Measurements from ENCODE around the gene CACFD1. TPM values are rescaled to one million over a fixed set of nuclear protein-coding genes. Genes with fewer than 3 reads are reported as not detected.

The CACFD1 gene
- total RNA-seq, 1 experiment from 2014 or later = 6.9 TPM

DNA sequence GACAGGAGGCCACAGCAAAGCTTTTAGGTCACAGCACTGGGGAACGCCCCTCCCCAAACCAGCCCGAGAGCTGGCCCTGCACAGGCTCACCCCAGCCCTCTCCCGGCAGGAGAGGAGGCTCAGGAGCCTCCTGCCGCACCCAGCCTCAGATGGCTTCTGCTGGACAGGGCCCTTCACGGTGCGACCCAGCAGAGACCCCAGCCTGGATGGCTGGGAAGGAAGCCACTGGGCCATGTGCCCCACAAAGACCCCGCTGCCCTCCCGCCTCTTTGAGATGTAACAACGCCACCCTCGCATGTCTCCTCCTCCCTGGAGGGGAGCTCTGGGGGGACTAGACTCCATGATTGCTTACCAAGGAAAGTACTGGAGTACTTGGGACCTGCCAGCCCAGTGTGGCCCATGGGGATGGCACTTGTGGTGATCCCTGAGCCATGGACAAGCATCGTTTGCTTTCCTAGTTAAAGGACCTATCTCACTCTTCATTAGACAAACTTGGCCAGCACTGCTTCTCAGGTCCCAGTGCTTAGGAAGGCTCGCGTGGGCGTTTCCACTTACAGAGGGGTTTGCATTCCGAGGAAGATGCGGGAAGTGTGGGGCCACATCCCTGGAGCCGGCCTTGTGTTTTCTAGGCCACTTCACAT is 56.0 kb downstream of the CACFD1 start (continued):
- TF ChIP-seq, protein P1, sequence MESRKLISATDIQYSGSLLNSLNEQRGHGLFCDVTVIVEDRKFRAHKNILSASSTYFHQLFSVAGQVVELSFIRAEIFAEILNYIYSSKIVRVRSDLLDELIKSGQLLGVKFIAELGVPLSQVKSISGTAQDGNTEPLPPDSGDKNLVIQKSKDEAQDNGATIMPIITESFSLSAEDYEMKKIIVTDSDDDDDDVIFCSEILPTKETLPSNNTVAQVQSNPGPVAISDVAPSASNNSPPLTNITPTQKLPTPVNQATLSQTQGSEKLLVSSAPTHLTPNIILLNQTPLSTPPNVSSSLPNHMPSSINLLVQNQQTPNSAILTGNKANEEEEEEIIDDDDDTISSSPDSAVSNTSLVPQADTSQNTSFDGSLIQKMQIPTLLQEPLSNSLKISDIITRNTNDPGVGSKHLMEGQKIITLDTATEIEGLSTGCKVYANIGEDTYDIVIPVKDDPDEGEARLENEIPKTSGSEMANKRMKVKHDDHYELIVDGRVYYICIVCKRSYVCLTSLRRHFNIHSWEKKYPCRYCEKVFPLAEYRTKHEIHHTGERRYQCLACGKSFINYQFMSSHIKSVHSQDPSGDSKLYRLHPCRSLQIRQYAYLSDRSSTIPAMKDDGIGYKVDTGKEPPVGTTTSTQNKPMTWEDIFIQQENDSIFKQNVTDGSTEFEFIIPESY (IDR thresholded peaks at IDR 0.05; ENCODE audit: extremely low read depth, insufficient replicate concordance, low read length) = no peak

DNA sequence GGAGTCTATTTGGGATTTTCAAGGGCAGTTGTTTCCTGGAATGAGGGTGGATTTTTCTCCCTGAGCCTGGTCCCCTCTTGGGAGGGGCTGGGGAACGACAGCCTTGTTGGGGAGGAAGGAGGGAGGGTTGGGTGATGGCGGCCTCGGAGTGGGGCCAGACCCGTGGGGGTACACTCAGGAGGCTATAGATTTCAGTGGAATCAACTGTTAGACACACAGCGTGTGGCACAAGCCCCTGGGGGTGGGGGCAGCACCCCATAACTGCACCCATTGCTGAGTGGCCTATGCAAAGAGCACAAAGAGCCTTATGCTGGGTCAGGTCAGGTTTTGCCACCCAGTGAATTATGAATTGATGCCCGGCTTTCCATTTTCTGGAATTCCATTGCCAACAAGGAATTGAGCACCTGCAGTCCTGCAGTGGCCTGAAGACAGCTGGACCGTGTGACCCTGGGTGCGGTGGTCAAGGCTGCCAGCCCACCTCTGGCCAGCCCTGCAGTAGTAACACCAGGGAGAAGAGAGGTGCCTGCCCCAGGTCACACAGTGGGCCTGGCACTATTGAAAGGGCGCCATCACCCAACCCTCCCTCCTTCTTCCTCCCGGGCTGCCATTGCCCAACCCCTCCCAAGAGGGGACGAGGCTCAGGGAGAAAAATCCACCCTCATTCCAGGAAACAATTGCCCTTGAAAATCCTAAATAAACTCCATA is 56.6 kb downstream of the CACFD1 start:
- POLR2A ChIA-PET = no interaction called here
- ATAC-seq = no peak

More for the DNA sequence above, 56.6 kb downstream of the CACFD1 start:
- Histone ChIP-seq H3K36me3 (ENCODE audit: control insufficient read depth in 1 of 2, insufficient read depth in 2 of 2, low read length in 2 of 2) (no peaks in the 10 kb centered on the region), H3K9ac (ENCODE audit: low read length) (no peak overlapping the region), H3K4me3 (replicated peaks in 1 of 2; ENCODE audit: low read depth in 1 of 2, low read length in 2 of 2) (no peak overlapping the region), H3K27me3 (ENCODE audit: insufficient read depth, low read length) (no peaks in the 10 kb centered on the region), H3K4me2 (ENCODE audit: low read length) (no peak overlapping the region), H3K9me2 (ENCODE audit: insufficient read depth) (no peaks in the 10 kb centered on the region), H3K4me1 (ENCODE audit: control insufficient read depth in 1 of 2, insufficient read depth in 2 of 2, low read length in 2 of 2) (no peaks in the 10 kb centered on the region), H4K20me1 (ENCODE audit: insufficient read depth) (no peaks in the 10 kb centered on the region), H3K27ac (ENCODE audit: low read depth, low read length) (no peak overlapping the region), H3K79me2 (ENCODE audit: insufficient read depth, low read length) (no peaks in the 10 kb centered on the region), H2AFZ (ENCODE audit: low read depth, low read length, poor library complexity, severe bottlenecking) (no peak overlapping the region), H3K9me3 (ENCODE audit: control insufficient read depth in 1 of 2, insufficient read depth in 1 of 2, low read depth in 1 of 2, low read length in 2 of 2) (no peaks in the 10 kb centered on the region)
- intact Hi-C loops (cut with micrococcal nuclease) = no loop called here
- CTCF ChIA-PET = no interaction called here
- no peak for TF ChIP-seq EZH2 (IDR thresholded peaks at IDR 0.05)
- TF ChIP-seq, protein P2, sequence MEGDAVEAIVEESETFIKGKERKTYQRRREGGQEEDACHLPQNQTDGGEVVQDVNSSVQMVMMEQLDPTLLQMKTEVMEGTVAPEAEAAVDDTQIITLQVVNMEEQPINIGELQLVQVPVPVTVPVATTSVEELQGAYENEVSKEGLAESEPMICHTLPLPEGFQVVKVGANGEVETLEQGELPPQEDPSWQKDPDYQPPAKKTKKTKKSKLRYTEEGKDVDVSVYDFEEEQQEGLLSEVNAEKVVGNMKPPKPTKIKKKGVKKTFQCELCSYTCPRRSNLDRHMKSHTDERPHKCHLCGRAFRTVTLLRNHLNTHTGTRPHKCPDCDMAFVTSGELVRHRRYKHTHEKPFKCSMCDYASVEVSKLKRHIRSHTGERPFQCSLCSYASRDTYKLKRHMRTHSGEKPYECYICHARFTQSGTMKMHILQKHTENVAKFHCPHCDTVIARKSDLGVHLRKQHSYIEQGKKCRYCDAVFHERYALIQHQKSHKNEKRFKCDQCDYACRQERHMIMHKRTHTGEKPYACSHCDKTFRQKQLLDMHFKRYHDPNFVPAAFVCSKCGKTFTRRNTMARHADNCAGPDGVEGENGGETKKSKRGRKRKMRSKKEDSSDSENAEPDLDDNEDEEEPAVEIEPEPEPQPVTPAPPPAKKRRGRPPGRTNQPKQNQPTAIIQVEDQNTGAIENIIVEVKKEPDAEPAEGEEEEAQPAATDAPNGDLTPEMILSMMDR (IDR thresholded peaks at IDR 0.05 in 2 of 3, conservative IDR thresholded peaks at IDR 0.05 in 1 of 3; ENCODE audit: borderline replicate concordance in 1 of 3, insufficient read depth in 1 of 3, low read depth in 2 of 3, low read length in 2 of 3) = no peak
- TF ChIP-seq EGR1 (IDR thresholded peaks at IDR 0.05; ENCODE audit: low read depth) = no peak
- no peak for TF ChIP-seq FOSL1 (IDR thresholded peaks at IDR 0.05; ENCODE audit: low read depth)
- TF ChIP-seq, protein P3, sequence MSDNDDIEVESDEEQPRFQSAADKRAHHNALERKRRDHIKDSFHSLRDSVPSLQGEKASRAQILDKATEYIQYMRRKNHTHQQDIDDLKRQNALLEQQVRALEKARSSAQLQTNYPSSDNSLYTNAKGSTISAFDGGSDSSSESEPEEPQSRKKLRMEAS (IDR thresholded peaks at IDR 0.05) = no peak
- TF ChIP-seq SIN3A (IDR thresholded peaks at IDR 0.05; ENCODE audit: low read depth) = no peak
- TF ChIP-seq RAD21 (IDR thresholded peaks at IDR 0.05; ENCODE audit: low read depth) = no peak
- TF ChIP-seq ZFX (IDR thresholded peaks at IDR 0.05) = no peak
- TF ChIP-seq, protein P4, sequence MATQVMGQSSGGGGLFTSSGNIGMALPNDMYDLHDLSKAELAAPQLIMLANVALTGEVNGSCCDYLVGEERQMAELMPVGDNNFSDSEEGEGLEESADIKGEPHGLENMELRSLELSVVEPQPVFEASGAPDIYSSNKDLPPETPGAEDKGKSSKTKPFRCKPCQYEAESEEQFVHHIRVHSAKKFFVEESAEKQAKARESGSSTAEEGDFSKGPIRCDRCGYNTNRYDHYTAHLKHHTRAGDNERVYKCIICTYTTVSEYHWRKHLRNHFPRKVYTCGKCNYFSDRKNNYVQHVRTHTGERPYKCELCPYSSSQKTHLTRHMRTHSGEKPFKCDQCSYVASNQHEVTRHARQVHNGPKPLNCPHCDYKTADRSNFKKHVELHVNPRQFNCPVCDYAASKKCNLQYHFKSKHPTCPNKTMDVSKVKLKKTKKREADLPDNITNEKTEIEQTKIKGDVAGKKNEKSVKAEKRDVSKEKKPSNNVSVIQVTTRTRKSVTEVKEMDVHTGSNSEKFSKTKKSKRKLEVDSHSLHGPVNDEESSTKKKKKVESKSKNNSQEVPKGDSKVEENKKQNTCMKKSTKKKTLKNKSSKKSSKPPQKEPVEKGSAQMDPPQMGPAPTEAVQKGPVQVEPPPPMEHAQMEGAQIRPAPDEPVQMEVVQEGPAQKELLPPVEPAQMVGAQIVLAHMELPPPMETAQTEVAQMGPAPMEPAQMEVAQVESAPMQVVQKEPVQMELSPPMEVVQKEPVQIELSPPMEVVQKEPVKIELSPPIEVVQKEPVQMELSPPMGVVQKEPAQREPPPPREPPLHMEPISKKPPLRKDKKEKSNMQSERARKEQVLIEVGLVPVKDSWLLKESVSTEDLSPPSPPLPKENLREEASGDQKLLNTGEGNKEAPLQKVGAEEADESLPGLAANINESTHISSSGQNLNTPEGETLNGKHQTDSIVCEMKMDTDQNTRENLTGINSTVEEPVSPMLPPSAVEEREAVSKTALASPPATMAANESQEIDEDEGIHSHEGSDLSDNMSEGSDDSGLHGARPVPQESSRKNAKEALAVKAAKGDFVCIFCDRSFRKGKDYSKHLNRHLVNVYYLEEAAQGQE (IDR thresholded peaks at IDR 0.05; ENCODE audit: low read depth) = no peak
- no peak for TF ChIP-seq POLR2A (IDR thresholded peaks at IDR 0.05; ENCODE audit: borderline replicate concordance, extremely low read depth, insufficient read depth, insufficient read length)
- no TSS peak for BruUV-seq (replicated peaks)
- DNase-seq (ENCODE audit: low read depth, low spot score) = no peak
- RAD21 ChIA-PET (ENCODE audit: low non-redundant PET in 1 of 2, low total read pairs in 2 of 2, uncharacterized antibody in 2 of 2, unreplicated experiment in 2 of 2) = no interaction called here
